ENCODE results near the gene PPP3CB.

DNA sequence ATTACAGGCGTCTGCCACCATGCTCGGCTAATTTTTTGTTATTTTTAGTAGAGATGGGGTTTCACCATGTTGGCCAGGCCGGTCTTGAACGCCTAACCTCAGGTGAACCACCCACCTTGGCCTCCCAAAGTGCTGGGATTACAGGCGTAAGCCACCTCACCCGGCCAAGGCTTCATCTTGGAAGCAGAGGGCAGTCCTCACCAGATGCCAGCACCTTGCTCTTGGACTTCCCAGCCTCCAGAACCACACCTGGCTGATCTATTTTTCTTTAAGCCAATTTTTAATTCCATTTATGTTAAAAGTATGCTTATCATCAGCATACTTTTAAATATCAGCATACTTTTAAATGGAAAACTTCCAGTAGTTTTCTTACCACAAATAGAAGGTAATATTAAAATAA, 94.2 kb downstream of the PPP3CB start:
- TF ChIP-seq, protein P1, sequence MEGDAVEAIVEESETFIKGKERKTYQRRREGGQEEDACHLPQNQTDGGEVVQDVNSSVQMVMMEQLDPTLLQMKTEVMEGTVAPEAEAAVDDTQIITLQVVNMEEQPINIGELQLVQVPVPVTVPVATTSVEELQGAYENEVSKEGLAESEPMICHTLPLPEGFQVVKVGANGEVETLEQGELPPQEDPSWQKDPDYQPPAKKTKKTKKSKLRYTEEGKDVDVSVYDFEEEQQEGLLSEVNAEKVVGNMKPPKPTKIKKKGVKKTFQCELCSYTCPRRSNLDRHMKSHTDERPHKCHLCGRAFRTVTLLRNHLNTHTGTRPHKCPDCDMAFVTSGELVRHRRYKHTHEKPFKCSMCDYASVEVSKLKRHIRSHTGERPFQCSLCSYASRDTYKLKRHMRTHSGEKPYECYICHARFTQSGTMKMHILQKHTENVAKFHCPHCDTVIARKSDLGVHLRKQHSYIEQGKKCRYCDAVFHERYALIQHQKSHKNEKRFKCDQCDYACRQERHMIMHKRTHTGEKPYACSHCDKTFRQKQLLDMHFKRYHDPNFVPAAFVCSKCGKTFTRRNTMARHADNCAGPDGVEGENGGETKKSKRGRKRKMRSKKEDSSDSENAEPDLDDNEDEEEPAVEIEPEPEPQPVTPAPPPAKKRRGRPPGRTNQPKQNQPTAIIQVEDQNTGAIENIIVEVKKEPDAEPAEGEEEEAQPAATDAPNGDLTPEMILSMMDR (IDR thresholded peaks at IDR 0.05): no peak
- no peak for TF ChIP-seq POLR2A (IDR thresholded peaks at IDR 0.05)
